Right lobe of liver (tissue), 4 donors: ENCODE results near the gene NPHS1.

Experiments used
- POLR2A ChIP-seq: fragments of 450-650 bp; IDR thresholded peaks from one replicate; pipeline ENCODE4 v1.6.1; 2017; ENCODE audit warnings: antibody characterized with exemption, mild to moderate bottlenecking
- TF ChIP-seq, protein P1 (sequence below), 4 donors: fragments of 200-600 bp in 3 of 4; fragments of 450-650 bp in 1 of 4; IDR thresholded peaks; one replicate each; pipeline versions ENCODE4 v1.5.1 to v1.8.0; 2016 to 2022; ENCODE audit warnings: antibody characterized with exemption in 4 of 4, mild to moderate bottlenecking in 2 of 4
- donor health status: DM: no; HTN: no; CAD: no.
- donor health status: DM: no; HTN: no; CAD: no.
- donor health status: DM: no; HTN: yes; CAD: no.

DNA sequence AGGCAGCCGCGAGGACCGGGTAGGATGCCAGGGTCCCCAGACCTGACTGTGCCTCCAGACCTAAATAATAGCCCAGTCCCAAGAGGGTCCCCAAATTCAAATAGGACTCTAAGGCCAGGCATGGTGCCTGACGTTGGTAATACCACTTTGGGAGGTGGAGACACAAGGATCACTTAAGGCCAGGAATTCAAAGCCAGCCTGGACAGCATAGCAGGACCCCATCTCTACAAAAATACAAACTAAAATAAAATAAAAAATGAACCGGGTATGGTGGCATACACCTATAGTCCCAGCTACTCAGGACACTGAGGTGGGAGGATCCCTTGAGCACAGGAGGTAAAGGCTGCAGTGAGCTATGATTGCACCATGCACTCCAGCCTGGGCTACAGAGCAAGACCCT lies 10.7 kb upstream of the NPHS1 start:
- TF ChIP-seq, protein P1, sequence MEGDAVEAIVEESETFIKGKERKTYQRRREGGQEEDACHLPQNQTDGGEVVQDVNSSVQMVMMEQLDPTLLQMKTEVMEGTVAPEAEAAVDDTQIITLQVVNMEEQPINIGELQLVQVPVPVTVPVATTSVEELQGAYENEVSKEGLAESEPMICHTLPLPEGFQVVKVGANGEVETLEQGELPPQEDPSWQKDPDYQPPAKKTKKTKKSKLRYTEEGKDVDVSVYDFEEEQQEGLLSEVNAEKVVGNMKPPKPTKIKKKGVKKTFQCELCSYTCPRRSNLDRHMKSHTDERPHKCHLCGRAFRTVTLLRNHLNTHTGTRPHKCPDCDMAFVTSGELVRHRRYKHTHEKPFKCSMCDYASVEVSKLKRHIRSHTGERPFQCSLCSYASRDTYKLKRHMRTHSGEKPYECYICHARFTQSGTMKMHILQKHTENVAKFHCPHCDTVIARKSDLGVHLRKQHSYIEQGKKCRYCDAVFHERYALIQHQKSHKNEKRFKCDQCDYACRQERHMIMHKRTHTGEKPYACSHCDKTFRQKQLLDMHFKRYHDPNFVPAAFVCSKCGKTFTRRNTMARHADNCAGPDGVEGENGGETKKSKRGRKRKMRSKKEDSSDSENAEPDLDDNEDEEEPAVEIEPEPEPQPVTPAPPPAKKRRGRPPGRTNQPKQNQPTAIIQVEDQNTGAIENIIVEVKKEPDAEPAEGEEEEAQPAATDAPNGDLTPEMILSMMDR (IDR thresholded peaks at IDR 0.05): no peak
- TF ChIP-seq POLR2A: no peak
